HepG2 (cell line): ENCODE measurements around the gene CHKB. TPM values are rescaled to one million over a fixed set of nuclear protein-coding genes. Genes with fewer than 3 reads are reported as not detected.

Experiments used
- ARNT ChIP-seq: fragments of 450-650 bp; IDR thresholded peaks from 2 replicates; pipeline ENCODE4 v1.6.1; 2017
- FOSL1 ChIP-seq: sonication (generic); formaldehyde crosslinking; IDR thresholded peaks from 2 replicates; pipeline ENCODE4 v1.9.0; 2021; ENCODE audit warnings: missing genetic modification reagents, borderline replicate concordance
- HNF1B ChIP-seq: sonication (generic); formaldehyde crosslinking; IDR thresholded peaks from 2 replicates; pipeline ENCODE4 v1.5.1; 2020; ENCODE audit warnings: mild to moderate bottlenecking, moderate library complexity, missing genetic modification reagents
- KLF16 ChIP-seq, 2 experiments: sonication (generic) in 1 of 2; formaldehyde crosslinking in 1 of 2; IDR thresholded peaks; 2 replicates each; pipeline versions ENCODE4 v1.6.1 to v1.8.0; 2016 to 2023; ENCODE audit warnings: missing genetic modification reagents in 2 of 2, missing compliant biosample characterization in 1 of 2
- POLR2G ChIP-seq: fragments of 200-400 bp; formaldehyde crosslinking; IDR thresholded peaks from 2 replicates; pipeline ENCODE4 v1.6.1; 2018; ENCODE audit warnings: mild to moderate bottlenecking, low read depth, low read length, moderate library complexity
- RFXAP ChIP-seq: sonication (generic); formaldehyde crosslinking; IDR thresholded peaks from 2 replicates; pipeline ENCODE4 v1.4.0; 2020; ENCODE audit warnings: missing genetic modification reagents, borderline replicate concordance
- SNRNP70 ChIP-seq: fragments of 200-400 bp; formaldehyde crosslinking; IDR thresholded peaks from 2 replicates; pipeline ENCODE4 v1.6.1; 2017; ENCODE audit warnings: mild to moderate bottlenecking, low read depth, low read length, moderate library complexity
- TGIF2 ChIP-seq: IDR thresholded peaks from 2 replicates; pipeline ENCODE4 v1.6.1; 2016; ENCODE audit warnings: control low read depth, missing compliant biosample characterization
- U2AF2 ChIP-seq: fragments of 200-400 bp; formaldehyde crosslinking; IDR thresholded peaks from 2 replicates; pipeline ENCODE4 v1.6.1; 2017; ENCODE audit warnings: low read depth, mild to moderate bottlenecking, low read length
- ZBTB46 ChIP-seq: sonication (generic); formaldehyde crosslinking; IDR thresholded peaks from 2 replicates; pipeline ENCODE4 v1.4.0; 2020; ENCODE audit warnings: mild to moderate bottlenecking, missing genetic modification reagents, borderline replicate concordance
- ZEB1 ChIP-seq: IDR thresholded peaks from 2 replicates; pipeline ENCODE4 v1.6.1; 2012; ENCODE audit warnings: mild to moderate bottlenecking, low read depth, inconsistent platforms; ENCODE audit not compliant: insufficient replicate concordance
- ZFP1 ChIP-seq: IDR thresholded peaks from 2 replicates; pipeline ENCODE4 v1.6.1; 2016
- ZFP36L1 ChIP-seq: sonication (generic); formaldehyde crosslinking; IDR thresholded peaks from 2 replicates; pipeline ENCODE4 v1.8.0; 2022; ENCODE audit warnings: mild to moderate bottlenecking, missing genetic modification reagents, moderate library complexity
- ZNF549 ChIP-seq: sonication (generic); formaldehyde crosslinking; IDR thresholded peaks from 2 replicates; pipeline ENCODE4 v1.5.0; 2020; ENCODE audit warnings: missing genetic modification reagents
- ZNF737 ChIP-seq: sonication (generic); formaldehyde crosslinking; IDR thresholded peaks from 2 replicates; pipeline ENCODE4 v1.5.0; 2020; ENCODE audit warnings: missing genetic modification reagents, mild to moderate bottlenecking, borderline replicate concordance
- polyA plus RNA-seq, 8 experiments: library from polyadenylated mRNA; depleted of rRNA in 3 of 8; stranded (reverse) in 7 of 8; unstranded in 1 of 8; fragments of >200 nt; fragmentation: Illumina TruSeq in 4 of 8; extraction: Trizol in 4 of 8; gene quantifications; 2 replicates each; pipeline versions ENCODE4 v1.2.1 to v1.2.3, GENCODE V29; 2011 to 2016; ENCODE audit warnings: low read depth in 4 of 8, missing spikeins in 1 of 8, mixed read lengths in 1 of 8; ENCODE audit not compliant: insufficient read depth in 1 of 8
- total RNA-seq, 5 experiments: library from RNA; depleted of rRNA; stranded (reverse); fragments of >200 nt; fragmentation: Illumina TruSeq; extraction: Trizol; gene quantifications; 2 replicates each; pipeline ENCODE4 v1.2.3, GENCODE V29; 2016; ENCODE audit warnings: low read depth in 1 of 5
- TF ChIP-seq, protein P1 (sequence below): sonication (generic); formaldehyde crosslinking; IDR thresholded peaks from 2 replicates; pipeline ENCODE4 v1.4.0; 2020; ENCODE audit warnings: missing genetic modification reagents
- TF ChIP-seq, protein P2 (sequence below): sonication (generic); formaldehyde crosslinking; IDR thresholded peaks from 2 replicates; pipeline ENCODE4 v1.4.0; 2020; ENCODE audit warnings: missing genetic modification reagents
- TF ChIP-seq, protein P3 (sequence below): sonication (generic); formaldehyde crosslinking; IDR thresholded peaks from 2 replicates; pipeline ENCODE4 v1.5.1; 2020; ENCODE audit warnings: missing genetic modification reagents, mild to moderate bottlenecking, borderline replicate concordance

The CHKB gene
- total and polyA plus RNA-seq, 2 of the 13 experiments (the other 11 are each of a cell fraction or from before 2014, with no cell fraction given), result 24.5 to 42.7 TPM

DNA sequence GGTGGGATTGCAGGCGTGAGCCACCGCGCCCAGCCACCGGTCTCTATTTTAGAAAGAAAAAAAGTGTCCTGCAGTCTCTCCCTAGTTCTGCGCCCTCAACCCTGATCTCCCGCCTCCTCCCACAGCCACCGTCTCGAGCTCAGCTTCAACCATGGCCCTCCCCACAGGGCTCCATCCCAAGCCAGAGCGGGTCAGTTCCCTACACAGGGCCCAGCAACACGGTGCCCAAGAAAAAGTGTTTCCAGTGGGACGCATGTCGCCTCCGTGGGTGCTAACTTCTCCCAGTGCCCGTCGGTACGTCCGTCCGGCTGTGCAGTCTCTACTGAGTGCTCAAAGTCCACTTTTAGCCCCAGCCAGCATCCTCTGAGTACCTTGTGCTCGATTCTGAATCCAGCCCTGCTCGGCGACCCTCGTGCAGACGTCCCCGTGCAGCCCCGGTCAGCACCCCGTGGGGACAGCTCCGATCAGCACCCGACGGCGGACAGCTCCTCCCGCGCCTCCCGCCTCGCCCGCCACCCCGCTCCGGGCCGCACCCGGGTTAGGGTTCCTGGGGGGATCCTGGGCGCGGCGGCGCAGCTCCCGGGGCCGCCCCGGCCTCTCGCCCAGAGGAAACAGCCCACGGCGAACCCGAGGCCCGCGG lies 17.3 kb upstream of the CHKB start (continued):
- TF ChIP-seq POLR2G (no peak), HNF1B (CRISPR knock-in tag) (peak; percentile 21; the same call in 1 of the 2 replicates), FOSL1 (peak; percentile 85), ZFP1 (peak; percentile 96; the same call in 1 of the 2 replicates), ZNF549 (peak; percentile 93), RFXAP (CRISPR knock-in tag) (peak; percentile 95), SNRNP70 (no peak), ZNF737 (peak; percentile 64; the same call in 1 of the 2 replicates), U2AF2 (no peak), ZFP36L1 (CRISPR knock-in tag) (peak; percentile 97), ARNT (no peak), ZEB1 (no peak), ZBTB46 (CRISPR knock-in tag) (no peak), KLF16 (CRISPR knock-in tag; IDR thresholded peaks at IDR 0.05) (peak in 1 of 2 experiments; percentile 99; a peak in 3 of 4 replicates), TGIF2 (peak; percentile 98)
- TF ChIP-seq, protein P1, sequence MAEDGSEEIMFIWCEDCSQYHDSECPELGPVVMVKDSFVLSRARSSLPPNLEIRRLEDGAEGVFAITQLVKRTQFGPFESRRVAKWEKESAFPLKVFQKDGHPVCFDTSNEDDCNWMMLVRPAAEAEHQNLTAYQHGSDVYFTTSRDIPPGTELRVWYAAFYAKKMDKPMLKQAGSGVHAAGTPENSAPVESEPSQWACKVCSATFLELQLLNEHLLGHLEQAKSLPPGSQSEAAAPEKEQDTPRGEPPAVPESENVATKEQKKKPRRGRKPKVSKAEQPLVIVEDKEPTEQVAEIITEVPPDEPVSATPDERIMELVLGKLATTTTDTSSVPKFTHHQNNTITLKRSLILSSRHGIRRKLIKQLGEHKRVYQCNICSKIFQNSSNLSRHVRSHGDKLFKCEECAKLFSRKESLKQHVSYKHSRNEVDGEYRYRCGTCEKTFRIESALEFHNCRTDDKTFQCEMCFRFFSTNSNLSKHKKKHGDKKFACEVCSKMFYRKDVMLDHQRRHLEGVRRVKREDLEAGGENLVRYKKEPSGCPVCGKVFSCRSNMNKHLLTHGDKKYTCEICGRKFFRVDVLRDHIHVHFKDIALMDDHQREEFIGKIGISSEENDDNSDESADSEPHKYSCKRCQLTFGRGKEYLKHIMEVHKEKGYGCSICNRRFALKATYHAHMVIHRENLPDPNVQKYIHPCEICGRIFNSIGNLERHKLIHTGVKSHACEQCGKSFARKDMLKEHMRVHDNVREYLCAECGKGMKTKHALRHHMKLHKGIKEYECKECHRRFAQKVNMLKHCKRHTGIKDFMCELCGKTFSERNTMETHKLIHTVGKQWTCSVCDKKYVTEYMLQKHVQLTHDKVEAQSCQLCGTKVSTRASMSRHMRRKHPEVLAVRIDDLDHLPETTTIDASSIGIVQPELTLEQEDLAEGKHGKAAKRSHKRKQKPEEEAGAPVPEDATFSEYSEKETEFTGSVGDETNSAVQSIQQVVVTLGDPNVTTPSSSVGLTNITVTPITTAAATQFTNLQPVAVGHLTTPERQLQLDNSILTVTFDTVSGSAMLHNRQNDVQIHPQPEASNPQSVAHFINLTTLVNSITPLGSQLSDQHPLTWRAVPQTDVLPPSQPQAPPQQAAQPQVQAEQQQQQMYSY, result peak; percentile 88
- TF ChIP-seq, protein P2, sequence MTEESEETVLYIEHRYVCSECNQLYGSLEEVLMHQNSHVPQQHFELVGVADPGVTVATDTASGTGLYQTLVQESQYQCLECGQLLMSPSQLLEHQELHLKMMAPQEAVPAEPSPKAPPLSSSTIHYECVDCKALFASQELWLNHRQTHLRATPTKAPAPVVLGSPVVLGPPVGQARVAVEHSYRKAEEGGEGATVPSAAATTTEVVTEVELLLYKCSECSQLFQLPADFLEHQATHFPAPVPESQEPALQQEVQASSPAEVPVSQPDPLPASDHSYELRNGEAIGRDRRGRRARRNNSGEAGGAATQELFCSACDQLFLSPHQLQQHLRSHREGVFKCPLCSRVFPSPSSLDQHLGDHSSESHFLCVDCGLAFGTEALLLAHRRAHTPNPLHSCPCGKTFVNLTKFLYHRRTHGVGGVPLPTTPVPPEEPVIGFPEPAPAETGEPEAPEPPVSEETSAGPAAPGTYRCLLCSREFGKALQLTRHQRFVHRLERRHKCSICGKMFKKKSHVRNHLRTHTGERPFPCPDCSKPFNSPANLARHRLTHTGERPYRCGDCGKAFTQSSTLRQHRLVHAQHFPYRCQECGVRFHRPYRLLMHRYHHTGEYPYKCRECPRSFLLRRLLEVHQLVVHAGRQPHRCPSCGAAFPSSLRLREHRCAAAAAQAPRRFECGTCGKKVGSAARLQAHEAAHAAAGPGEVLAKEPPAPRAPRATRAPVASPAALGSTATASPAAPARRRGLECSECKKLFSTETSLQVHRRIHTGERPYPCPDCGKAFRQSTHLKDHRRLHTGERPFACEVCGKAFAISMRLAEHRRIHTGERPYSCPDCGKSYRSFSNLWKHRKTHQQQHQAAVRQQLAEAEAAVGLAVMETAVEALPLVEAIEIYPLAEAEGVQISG (CRISPR knock-in tag), result peak; percentile 94
- TF ChIP-seq, protein P3, sequence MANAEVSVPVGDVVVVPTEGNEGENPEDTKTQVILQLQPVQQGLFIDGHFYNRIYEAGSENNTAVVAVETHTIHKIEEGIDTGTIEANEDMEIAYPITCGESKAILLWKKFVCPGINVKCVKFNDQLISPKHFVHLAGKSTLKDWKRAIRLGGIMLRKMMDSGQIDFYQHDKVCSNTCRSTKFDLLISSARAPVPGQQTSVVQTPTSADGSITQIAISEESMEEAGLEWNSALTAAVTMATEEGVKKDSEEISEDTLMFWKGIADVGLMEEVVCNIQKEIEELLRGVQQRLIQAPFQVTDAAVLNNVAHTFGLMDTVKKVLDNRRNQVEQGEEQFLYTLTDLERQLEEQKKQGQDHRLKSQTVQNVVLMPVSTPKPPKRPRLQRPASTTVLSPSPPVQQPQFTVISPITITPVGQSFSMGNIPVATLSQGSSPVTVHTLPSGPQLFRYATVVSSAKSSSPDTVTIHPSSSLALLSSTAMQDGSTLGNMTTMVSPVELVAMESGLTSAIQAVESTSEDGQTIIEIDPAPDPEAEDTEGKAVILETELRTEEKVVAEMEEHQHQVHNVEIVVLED (CRISPR knock-in tag), result peak; percentile 29; the same call in 1 of the 2 replicates
